Measurements from ENCODE around the gene CBX4.

CBX4 gene

DNA sequence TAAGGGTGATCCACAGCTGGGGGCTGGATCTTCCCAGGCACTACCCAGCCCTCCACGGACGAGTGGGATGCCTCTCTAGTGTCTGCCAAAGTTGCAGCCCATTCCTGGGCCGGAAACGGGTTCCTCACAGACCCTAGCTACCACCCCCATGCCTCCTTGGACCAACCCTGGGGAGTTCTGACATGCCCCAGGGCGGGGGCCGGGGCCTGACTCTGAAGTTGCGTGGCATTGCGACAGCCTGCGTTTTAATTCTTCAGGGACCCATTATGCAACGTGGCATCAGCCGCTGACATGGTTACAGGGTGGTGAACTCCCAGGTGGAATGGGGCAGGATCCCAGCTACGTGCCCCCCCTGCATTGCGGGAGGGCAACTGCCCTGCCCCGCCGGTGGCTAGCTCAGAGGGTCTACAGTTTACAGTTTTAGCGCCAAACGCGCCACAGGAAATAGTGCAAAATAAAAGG is 2.7 kb downstream of the CBX4 start (continued):
- TF ChIP-seq ZNF274 (IDR thresholded peaks at IDR 0.05; ENCODE audit: low read length), result no peak
- TF ChIP-seq ZNF274 (tag by site-specific recombination; IDR thresholded peaks at IDR 0.05; ENCODE audit: borderline replicate concordance), result no peak
- TF ChIP-seq, protein P1, sequence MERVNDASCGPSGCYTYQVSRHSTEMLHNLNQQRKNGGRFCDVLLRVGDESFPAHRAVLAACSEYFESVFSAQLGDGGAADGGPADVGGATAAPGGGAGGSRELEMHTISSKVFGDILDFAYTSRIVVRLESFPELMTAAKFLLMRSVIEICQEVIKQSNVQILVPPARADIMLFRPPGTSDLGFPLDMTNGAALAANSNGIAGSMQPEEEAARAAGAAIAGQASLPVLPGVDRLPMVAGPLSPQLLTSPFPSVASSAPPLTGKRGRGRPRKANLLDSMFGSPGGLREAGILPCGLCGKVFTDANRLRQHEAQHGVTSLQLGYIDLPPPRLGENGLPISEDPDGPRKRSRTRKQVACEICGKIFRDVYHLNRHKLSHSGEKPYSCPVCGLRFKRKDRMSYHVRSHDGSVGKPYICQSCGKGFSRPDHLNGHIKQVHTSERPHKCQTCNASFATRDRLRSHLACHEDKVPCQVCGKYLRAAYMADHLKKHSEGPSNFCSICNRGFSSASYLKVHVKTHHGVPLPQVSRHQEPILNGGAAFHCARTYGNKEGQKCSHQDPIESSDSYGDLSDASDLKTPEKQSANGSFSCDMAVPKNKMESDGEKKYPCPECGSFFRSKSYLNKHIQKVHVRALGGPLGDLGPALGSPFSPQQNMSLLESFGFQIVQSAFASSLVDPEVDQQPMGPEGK (tag by site-specific recombination; IDR thresholded peaks at IDR 0.05), result peak; percentile 39; the same call in 1 of the 2 replicates
- no peak for TF ChIP-seq RBAK (tag by site-specific recombination; IDR thresholded peaks at IDR 0.05)
- TF ChIP-seq YY1 (tag by site-specific recombination; IDR thresholded peaks at IDR 0.05), result no peak
- no peak for TF ChIP-seq ZNF768 (tag by site-specific recombination; IDR thresholded peaks at IDR 0.05)
- TF ChIP-seq ZNF791 (tag by site-specific recombination; IDR thresholded peaks at IDR 0.05), result no peak
- TF ChIP-seq SCRT1 (tag by site-specific recombination; IDR thresholded peaks at IDR 0.05; ENCODE audit: borderline replicate concordance), result no peak
- TF ChIP-seq TCF7L2 (IDR thresholded peaks at IDR 0.05; ENCODE audit: borderline replicate concordance, low read depth, low read length), result no peak
- no peak for TF ChIP-seq ZNF529 (tag by site-specific recombination; IDR thresholded peaks at IDR 0.05; ENCODE audit: insufficient replicate concordance)
- TF ChIP-seq ZIC2 (tag by site-specific recombination; IDR thresholded peaks at IDR 0.05), result 0 out of 2 replicates have a peak, but pooled peaks have one; percentile 20
- TF ChIP-seq, protein P2, sequence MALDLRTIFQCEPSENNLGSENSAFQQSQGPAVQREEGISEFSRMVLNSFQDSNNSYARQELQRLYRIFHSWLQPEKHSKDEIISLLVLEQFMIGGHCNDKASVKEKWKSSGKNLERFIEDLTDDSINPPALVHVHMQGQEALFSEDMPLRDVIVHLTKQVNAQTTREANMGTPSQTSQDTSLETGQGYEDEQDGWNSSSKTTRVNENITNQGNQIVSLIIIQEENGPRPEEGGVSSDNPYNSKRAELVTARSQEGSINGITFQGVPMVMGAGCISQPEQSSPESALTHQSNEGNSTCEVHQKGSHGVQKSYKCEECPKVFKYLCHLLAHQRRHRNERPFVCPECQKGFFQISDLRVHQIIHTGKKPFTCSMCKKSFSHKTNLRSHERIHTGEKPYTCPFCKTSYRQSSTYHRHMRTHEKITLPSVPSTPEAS (tag by site-specific recombination; IDR thresholded peaks at IDR 0.05), result no peak
- no peak for TF ChIP-seq ZNF311 (tag by site-specific recombination; IDR thresholded peaks at IDR 0.05; ENCODE audit: borderline replicate concordance)
- TF ChIP-seq IKZF3 (tag by site-specific recombination; IDR thresholded peaks at IDR 0.05), result peak; percentile 29; the same call in 1 of the 2 replicates
- no peak for TF ChIP-seq KLF1 (tag by site-specific recombination; IDR thresholded peaks at IDR 0.05)
- TF ChIP-seq ZNF549 (tag by site-specific recombination; IDR thresholded peaks at IDR 0.05), result no peak
- TF ChIP-seq ZNF843 (tag by site-specific recombination; IDR thresholded peaks at IDR 0.05), result no peak
- no peak for TF ChIP-seq WT1 (tag by site-specific recombination; IDR thresholded peaks at IDR 0.05)

GRCh38 chr17:79835953-79836509 is 3.2 kb downstream of the CBX4 start:
- CTCF ChIA-PET, result interaction anchor here (0.5 to 2.0 kb wide), 12 partner anchors 8 to 135 kb away, joined by 3 to 15 read pairs (median 6); no protein-coding TSS in a partner anchor
- Histone ChIP-seq H3K4me1 (ENCODE audit: control insufficient read depth, insufficient read depth, low read length) (peaks cover 20% of the 10 kb centered on the region), H3K27ac (ENCODE audit: extremely low read depth, low read depth, low read length) (no peak overlapping the region), H3K9me3 (ENCODE audit: control insufficient read depth, insufficient read depth, low read depth, low read length) (no peaks in the 10 kb centered on the region), H3K4me3 (ENCODE audit: low read depth, low read length) (no peak overlapping the region), H3K36me3 (ENCODE audit: control insufficient read depth in 2 of 2, insufficient read depth in 1 of 2, low read length in 2 of 2) (peaks cover 0 to 41% of the 10 kb centered on the region in 2 experiments; a peak in 1 of 3 replicates)
- POLR2A ChIA-PET, result interaction anchor here (1.0 to 3.5 kb wide), 5 partner anchors 16 to 39 kb away, joined by 3 to 23 read pairs (median 6); partner anchors contain the start of gene CBX8
- TF ChIP-seq KLF1 (tag by site-specific recombination; IDR thresholded peaks at IDR 0.05), result peak; percentile 97
- no peak for TF ChIP-seq ZNF555 (tag by site-specific recombination; conservative IDR thresholded peaks at IDR 0.05)
- no peak for TF ChIP-seq ZNF133 (tag by site-specific recombination; IDR thresholded peaks at IDR 0.05)
- TF ChIP-seq YY2 (tag by site-specific recombination; IDR thresholded peaks at IDR 0.05), result no peak
- TF ChIP-seq ZNF664 (tag by site-specific recombination; IDR thresholded peaks at IDR 0.05), result no peak
- no peak for TF ChIP-seq HOXD13 (CRISPR knock-in tag; IDR thresholded peaks at IDR 0.05; ENCODE audit: borderline replicate concordance)
- TF ChIP-seq ZNF121 (tag by site-specific recombination; IDR thresholded peaks at IDR 0.05), result no peak
- TF ChIP-seq ZNF426 (tag by site-specific recombination; IDR thresholded peaks at IDR 0.05), result no peak
- TF ChIP-seq OSR2 (tag by site-specific recombination; IDR thresholded peaks at IDR 0.05), result peak; percentile 64
- no peak for TF ChIP-seq ZNF658 (tag by site-specific recombination; IDR thresholded peaks at IDR 0.05)
- no peak for TF ChIP-seq ZNF404 (tag by site-specific recombination; IDR thresholded peaks at IDR 0.05)
- TF ChIP-seq OVOL3 (tag by site-specific recombination; IDR thresholded peaks at IDR 0.05), result no peak
- peak; percentile 83 for TF ChIP-seq KLF17 (tag by site-specific recombination; IDR thresholded peaks at IDR 0.05)
- no peak for TF ChIP-seq RBAK (tag by site-specific recombination; IDR thresholded peaks at IDR 0.05)
- no peak for TF ChIP-seq SETDB1 (IDR thresholded peaks at IDR 0.05; ENCODE audit: insufficient read length, low read length)
- 0 out of 2 replicates have a peak, but pooled peaks have one; percentile 9 for TF ChIP-seq KLF7 (tag by site-specific recombination; IDR thresholded peaks at IDR 0.05; ENCODE audit: borderline replicate concordance)
- TF ChIP-seq ZNF155 (tag by site-specific recombination; IDR thresholded peaks at IDR 0.05), result no peak
- TF ChIP-seq ZBTB8A (tag by site-specific recombination; IDR thresholded peaks at IDR 0.05), result peak; percentile 40; the same call in 1 of the 2 replicates
